ENCODE measurements around the gene LZIC.

LZIC gene

DNA sequence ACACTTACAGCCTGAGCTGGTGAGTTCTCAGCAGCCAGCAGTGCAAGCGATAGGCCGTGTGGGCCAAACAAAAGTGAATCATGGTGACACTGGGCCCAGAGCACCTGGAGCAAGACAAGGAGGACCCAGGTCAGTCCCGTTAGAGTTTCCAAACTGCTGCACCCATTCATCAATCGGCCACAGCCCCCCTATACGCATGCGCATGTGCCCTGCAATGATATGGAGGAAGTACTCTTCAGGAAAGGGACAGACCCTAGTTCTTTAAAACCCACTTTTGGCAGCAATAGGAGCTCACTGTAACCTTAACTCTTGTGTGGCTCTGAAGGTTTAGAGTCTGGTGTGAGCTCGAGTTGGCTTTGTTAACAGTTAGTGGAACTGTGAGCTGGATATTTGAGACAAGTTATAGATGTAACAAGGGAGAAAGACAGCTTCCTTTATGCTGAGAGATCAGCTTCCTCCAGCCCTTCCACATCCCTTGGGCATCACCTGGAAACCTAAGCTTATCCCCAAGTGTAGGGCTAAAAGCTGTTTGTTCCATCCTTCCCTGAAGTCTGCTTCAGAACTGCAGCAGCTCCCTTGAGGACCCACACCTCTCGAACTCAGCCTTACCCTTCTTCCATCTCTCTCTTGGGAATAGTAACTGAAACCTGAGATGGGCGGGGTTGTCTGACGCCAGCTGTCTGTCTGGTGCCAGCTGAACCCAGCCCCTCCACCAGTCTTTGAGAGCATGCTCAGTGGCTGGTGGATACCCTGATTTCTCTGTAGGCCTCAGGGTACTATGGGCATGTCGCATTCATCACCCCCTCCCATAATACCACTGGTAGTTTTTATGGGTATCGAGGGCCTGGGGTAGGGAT is 17.7 kb upstream of the LZIC start:
- TF ChIP-seq, protein P1, sequence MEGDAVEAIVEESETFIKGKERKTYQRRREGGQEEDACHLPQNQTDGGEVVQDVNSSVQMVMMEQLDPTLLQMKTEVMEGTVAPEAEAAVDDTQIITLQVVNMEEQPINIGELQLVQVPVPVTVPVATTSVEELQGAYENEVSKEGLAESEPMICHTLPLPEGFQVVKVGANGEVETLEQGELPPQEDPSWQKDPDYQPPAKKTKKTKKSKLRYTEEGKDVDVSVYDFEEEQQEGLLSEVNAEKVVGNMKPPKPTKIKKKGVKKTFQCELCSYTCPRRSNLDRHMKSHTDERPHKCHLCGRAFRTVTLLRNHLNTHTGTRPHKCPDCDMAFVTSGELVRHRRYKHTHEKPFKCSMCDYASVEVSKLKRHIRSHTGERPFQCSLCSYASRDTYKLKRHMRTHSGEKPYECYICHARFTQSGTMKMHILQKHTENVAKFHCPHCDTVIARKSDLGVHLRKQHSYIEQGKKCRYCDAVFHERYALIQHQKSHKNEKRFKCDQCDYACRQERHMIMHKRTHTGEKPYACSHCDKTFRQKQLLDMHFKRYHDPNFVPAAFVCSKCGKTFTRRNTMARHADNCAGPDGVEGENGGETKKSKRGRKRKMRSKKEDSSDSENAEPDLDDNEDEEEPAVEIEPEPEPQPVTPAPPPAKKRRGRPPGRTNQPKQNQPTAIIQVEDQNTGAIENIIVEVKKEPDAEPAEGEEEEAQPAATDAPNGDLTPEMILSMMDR (IDR thresholded peaks at IDR 0.05; ENCODE audit: low read length, missing control alignments) = no peak
- peak; percentile 6 for DNase-seq (ENCODE audit: low read depth)
- no peak overlapping the region for H3K4me3 ChIP-seq (replicated peaks; ENCODE audit: low read depth, low read length)

DNA sequence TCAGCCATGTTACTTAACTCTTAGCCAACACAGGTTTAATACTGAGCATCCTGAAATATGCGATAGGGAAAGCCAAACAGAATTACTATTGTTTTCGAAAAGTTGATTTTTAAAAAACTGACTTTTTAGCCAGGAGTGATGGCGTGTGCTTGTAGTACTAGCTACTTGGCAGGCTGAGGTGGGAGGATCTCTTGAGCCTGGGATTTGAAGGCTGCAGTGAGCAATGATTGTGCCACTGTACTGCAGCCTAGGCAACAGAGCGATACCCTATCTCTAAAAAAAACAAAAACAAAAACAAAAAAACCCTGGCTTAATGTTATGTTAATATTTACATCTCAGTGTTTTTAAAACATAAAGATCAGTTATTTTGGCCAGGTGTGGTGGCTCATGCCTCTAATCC is 16.8 kb upstream of the LZIC start:
- TF ChIP-seq, protein P1 (IDR thresholded peaks at IDR 0.05; ENCODE audit: low read length, missing control alignments) = no peak
- no peak overlapping the region for H3K4me3 ChIP-seq (replicated peaks; ENCODE audit: low read depth, low read length)
- peak; percentile 35 for DNase-seq (ENCODE audit: low read depth)

DNA sequence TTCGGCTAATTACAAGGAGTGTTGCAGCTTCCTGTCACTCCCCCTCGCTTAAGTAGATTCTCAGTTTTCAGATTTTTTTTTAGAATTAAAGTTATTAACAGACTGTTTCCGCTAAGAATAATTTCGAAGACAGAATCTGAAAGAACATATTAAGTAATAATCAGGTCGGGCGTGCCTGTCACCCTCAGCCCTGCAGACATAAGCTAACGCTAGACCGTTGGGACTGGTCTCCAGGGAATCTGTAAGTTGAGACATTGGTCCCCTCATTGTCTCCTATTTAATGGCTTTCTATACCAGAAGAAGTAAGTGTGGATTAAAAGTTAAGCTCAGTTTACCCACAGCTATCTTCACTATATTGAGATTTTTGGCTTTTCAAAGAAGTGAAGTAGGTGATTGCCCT is 14.5 kb upstream of the LZIC start:
- no peak for DNase-seq (ENCODE audit: low read depth)
- H3K4me3 ChIP-seq (replicated peaks; ENCODE audit: low read depth, low read length) = no peak overlapping the region
- TF ChIP-seq, protein P1 (IDR thresholded peaks at IDR 0.05; ENCODE audit: low read length, missing control alignments) = no peak

DNA sequence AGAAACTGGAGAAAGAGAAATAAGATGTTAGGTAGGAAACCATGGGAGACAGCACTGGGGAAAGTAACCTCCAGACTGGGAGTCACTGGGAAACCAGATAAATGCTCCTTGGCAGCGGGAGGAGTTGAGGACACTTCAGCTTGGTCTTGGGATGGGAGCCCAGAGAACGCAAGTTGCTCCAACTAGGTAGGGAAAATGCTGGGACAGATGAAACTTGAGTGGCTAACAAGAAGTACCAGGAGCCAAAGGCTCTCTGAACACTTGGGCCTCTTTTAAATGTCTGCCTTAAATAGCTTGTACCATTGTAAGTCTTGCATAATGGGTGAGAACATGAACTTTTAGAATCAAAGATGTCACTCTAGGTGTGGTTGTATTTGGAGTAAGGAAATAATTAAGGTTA is 3.1 kb upstream of the LZIC start:
- no peak overlapping the region for H3K4me3 ChIP-seq (replicated peaks; ENCODE audit: low read depth, low read length)
- DNase-seq (ENCODE audit: low read depth) = no peak
- TF ChIP-seq, protein P1 (IDR thresholded peaks at IDR 0.05; ENCODE audit: low read length, missing control alignments) = no peak

DNA sequence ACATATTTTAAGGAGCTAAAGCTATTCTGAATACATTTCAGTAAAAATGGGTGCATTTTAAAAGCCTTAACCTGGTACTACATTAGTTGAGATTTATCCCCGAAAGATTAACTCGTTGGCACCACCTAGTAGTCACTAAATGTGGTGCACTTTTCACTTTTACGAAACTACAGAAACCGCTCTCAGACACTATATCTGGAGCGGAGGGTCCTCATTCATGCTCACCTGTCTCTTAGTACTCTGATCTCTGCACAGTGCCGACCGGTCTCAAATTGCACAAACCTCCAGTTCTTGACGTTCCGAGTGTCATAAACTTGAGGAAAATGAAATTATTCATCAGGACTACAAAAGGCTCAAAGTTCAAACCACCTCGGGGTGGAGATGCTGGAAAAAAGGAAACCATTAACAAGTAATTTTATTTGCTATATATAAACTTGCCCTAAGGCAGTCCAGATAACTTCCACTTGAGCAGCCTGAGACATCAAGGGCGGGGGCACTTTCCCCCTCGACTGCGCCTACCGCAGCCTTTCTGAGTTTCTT is 722 bp downstream of the LZIC start:
- DNase-seq (ENCODE audit: low read depth) = peak; percentile 75
- H3K4me3 ChIP-seq (replicated peaks; ENCODE audit: low read depth, low read length) = peak overlapping the region; percentile 98
- TF ChIP-seq, protein P1 (IDR thresholded peaks at IDR 0.05; ENCODE audit: low read length, missing control alignments) = peak; percentile 62

DNA sequence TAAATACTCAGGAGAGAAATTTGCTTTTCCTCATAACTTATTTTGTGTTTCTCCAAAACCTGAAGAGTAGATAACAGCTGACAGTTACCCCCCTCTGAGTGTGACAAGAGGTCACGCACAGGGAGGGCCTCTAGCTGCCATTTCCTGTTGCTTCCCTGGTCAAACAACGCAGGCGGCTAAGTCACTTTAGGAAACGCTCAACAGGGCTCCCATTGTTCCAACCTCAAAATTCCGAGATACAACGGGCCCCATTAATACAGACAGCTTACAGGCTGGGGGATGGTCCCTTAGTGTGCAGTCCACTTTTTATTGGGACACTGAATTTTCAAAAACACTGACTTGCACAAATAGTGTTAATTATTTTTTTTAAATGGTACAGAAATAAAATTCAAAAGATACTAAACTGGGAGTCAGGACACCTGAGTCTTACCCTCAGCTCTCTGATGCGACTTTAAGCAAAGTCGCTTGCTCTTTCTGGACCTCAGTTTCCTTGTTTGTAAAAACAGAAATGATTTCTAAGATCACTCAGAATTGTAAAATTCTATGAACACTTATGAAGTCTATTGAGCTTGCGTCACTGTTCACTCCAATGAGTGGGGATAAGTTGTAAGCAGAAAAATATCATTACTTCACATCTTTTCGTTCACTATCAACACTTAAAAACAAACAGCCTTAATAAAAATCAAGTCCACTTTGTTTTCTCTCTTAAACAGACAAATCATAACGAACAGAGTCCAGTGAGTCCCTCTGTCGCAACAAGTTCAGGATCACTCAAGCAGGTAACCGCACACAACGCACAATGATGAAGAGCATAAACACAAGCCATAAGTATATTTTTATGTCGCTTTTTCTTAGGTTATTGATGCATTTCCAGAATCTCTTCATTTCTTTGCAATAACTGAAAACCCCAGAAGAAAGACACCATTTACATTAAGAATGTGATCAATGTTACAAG is 13.5 kb downstream of the LZIC start:
- DNase-seq (ENCODE audit: low read depth) = peak; percentile 31
- no peak overlapping the region for H3K4me3 ChIP-seq (replicated peaks; ENCODE audit: low read depth, low read length)
- TF ChIP-seq, protein P1 (IDR thresholded peaks at IDR 0.05; ENCODE audit: low read length, missing control alignments) = no peak

Data from fibroblast of pulmonary artery (primary cell).